ENCODE data around the gene ITPR2. TPM values are rescaled to one million over a fixed set of nuclear protein-coding genes. Genes with fewer than 3 reads are reported as not detected.

Gene ITPR2
- total RNA-seq, 1 donor from 2014 or later, result 15.8 TPM

DNA sequence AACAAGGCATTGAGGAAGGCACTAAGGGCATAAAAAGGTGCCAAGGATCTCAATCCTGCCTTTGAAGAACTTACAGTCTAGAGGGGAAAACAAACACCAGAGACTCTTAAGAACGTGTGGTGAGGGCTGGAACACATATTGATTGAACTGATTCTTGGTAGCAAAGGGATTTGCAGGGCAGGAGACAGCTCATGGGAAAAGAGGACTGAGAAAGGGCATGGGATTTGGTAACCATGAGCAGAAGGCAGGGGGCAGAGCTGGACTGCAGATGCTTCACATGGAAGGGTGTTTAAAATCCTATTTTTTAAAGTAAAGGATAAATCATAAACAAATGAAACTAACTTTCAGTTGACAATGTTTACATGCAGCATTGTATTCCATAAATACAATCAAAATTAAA, 203.1 kb downstream of the ITPR2 start:
- no peaks in the 10 kb centered on the region for H3K27me3 ChIP-seq (ENCODE audit: low read depth)
- H3K36me3 ChIP-seq, result peaks cover 25% of the 10 kb centered on the region
- TF ChIP-seq, protein P1, sequence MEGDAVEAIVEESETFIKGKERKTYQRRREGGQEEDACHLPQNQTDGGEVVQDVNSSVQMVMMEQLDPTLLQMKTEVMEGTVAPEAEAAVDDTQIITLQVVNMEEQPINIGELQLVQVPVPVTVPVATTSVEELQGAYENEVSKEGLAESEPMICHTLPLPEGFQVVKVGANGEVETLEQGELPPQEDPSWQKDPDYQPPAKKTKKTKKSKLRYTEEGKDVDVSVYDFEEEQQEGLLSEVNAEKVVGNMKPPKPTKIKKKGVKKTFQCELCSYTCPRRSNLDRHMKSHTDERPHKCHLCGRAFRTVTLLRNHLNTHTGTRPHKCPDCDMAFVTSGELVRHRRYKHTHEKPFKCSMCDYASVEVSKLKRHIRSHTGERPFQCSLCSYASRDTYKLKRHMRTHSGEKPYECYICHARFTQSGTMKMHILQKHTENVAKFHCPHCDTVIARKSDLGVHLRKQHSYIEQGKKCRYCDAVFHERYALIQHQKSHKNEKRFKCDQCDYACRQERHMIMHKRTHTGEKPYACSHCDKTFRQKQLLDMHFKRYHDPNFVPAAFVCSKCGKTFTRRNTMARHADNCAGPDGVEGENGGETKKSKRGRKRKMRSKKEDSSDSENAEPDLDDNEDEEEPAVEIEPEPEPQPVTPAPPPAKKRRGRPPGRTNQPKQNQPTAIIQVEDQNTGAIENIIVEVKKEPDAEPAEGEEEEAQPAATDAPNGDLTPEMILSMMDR (IDR thresholded peaks at IDR 0.05; ENCODE audit: borderline replicate concordance), result peak; percentile 25
- H3K9me3 ChIP-seq (replicated peaks), result no peaks in the 10 kb centered on the region
- H3K4me1 ChIP-seq, result peaks cover 10% of the 10 kb centered on the region
- DNase-seq, result no peak
- H3K27ac ChIP-seq (replicated peaks), result no peak overlapping the region
- no peak overlapping the region for H3K4me3 ChIP-seq
- intact Hi-C loops (cut with micrococcal nuclease), result no loop called here

DNA sequence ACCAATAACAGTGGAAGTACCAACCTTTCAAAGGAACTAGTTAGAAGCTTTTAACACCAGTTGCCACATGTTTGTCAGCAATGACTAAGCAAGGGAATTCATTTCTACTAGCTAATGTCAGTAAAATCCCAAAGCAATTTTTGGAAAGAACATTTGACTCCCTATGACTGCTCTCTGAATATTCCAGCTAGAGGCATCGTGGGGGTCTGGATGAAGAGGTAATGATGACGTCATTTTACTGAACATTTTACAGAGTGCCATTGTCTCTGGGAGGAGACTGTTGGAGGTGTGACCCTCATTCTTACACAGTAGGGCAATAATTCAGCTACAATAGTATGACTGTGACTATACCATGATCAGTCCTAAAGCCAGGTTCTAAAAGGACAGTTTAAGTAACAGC, 204.8 kb downstream of the ITPR2 start:
- peaks cover 25% of the 10 kb centered on the region for H3K36me3 ChIP-seq
- no peaks in the 10 kb centered on the region for H3K9me3 ChIP-seq (replicated peaks)
- TF ChIP-seq, protein P1 (IDR thresholded peaks at IDR 0.05; ENCODE audit: borderline replicate concordance), result no peak
- intact Hi-C loops (cut with micrococcal nuclease), result no loop called here
- H3K27ac ChIP-seq (replicated peaks), result no peak overlapping the region
- no peaks in the 10 kb centered on the region for H3K27me3 ChIP-seq (ENCODE audit: low read depth)
- H3K4me3 ChIP-seq, result no peak overlapping the region
- peaks cover 10% of the 10 kb centered on the region for H3K4me1 ChIP-seq
- DNase-seq, result no peak

DNA sequence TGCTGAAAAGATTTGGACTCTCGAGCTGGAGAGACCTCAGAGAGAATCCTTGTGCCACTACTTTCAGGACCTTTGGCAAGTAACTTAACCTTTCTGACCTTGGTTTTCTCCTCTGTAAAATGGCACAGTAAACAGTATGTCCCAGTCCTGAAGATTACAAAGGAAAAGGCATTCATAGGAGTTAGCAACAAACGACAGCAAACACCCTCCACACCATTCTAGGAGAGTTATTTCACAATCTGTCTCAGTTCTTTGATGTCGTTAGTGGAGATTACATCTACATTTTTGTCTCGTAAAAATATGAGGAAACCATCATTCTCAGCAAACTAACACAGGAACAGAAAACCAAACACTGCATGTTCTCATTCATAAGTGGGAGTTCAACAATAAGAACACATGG, 205.7 kb downstream of the ITPR2 start:
- no peaks in the 10 kb centered on the region for H3K27me3 ChIP-seq (ENCODE audit: low read depth)
- DNase-seq, result no peak

DNA sequence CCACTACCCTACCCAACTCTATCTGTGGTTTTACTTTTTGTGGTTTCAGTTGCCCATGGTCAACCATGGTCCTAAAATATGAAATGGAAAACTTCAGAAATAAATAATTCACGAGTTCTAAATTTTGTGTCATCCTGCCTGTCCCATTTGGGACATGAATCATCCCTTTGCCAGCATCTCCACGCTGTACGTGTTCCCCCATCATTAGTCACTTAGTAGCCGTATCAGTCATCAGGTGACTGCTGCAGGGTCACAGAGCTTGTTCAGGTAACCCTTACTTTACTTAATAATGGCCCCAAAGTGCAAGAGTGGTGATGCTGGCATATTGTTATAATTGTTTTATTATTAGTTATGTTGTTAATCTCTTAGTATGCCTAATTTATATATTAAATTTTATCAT, 209.9 kb downstream of the ITPR2 start:
- intact Hi-C loops (cut with micrococcal nuclease), result no loop called here

More for the DNA sequence above, 205.7 kb downstream of the ITPR2 start:
- H3K9me3 ChIP-seq (replicated peaks), result no peaks in the 10 kb centered on the region
- H3K4me1 ChIP-seq, result peaks cover 10% of the 10 kb centered on the region
- H3K27ac ChIP-seq (replicated peaks), result no peak overlapping the region
- H3K36me3 ChIP-seq, result peaks cover 30% of the 10 kb centered on the region
- intact Hi-C loops (cut with micrococcal nuclease), result no loop called here
- TF ChIP-seq, protein P1 (IDR thresholded peaks at IDR 0.05; ENCODE audit: borderline replicate concordance), result no peak
- no peak overlapping the region for H3K4me3 ChIP-seq

DNA sequence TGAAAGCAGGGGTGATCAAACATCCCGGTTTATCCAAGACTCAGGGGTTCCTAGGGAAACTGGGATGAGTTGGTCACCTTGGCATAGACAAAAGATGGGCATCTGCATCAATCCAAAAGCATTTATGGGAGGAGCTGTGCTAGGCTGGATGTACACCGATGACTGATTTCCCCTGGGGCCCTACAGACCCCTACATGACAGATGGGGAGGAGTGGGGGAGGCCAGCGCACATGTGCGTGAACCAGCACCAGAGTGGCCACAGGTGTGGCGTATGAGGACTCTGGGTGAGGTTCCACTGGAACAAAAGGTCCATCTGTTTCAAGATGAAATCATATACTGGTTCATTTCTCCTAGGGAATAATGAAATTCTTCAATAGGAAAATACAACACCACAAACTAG, 210.4 kb downstream of the ITPR2 start:
- H3K4me1 ChIP-seq, result peaks cover 8% of the 10 kb centered on the region
- intact Hi-C loops (cut with micrococcal nuclease), result no loop called here
- H3K27ac ChIP-seq (replicated peaks), result no peak overlapping the region
- DNase-seq, result no peak
- H3K27me3 ChIP-seq (ENCODE audit: low read depth), result no peaks in the 10 kb centered on the region
- H3K36me3 ChIP-seq, result peaks cover 55% of the 10 kb centered on the region
- TF ChIP-seq, protein P1 (IDR thresholded peaks at IDR 0.05; ENCODE audit: borderline replicate concordance), result no peak
- H3K4me3 ChIP-seq, result no peak overlapping the region
- no peaks in the 10 kb centered on the region for H3K9me3 ChIP-seq (replicated peaks)

More for the DNA sequence above, 209.9 kb downstream of the ITPR2 start:
- Histone ChIP-seq H3K27me3 (ENCODE audit: low read depth) (no peaks in the 10 kb centered on the region), H3K36me3 (peaks cover 59% of the 10 kb centered on the region), H3K27ac (replicated peaks) (no peak overlapping the region), H3K4me1 (peaks cover 8% of the 10 kb centered on the region), H3K4me3 (no peak overlapping the region), H3K9me3 (replicated peaks) (no peaks in the 10 kb centered on the region)
- TF ChIP-seq, protein P1 (IDR thresholded peaks at IDR 0.05; ENCODE audit: borderline replicate concordance), result no peak
- no peak for DNase-seq

DNA sequence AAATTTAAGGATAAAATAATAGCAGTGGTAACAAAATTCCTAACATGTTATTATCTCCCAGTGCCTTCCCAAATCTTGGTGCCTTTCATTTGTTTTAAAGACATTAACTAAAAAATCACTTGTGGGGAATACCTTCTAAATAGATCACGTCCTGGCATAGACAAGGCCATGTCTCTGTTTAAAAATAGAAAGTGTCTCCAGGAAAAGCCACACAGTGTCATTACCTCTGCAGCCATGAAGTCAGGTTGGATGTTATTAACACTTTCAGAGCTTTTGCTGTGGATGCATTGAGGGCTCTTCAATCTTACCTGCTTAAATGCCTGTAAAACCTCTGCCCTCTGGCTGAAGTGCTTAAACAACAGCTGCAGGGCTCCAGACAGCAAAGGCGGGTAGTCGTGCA, 211.1 kb downstream of the ITPR2 start:
- intact Hi-C loops (cut with micrococcal nuclease), result no loop called here
- DNase-seq, result no peak
- Histone ChIP-seq H3K36me3 (peaks cover 48% of the 10 kb centered on the region), H3K9me3 (replicated peaks) (no peaks in the 10 kb centered on the region), H3K4me3 (no peak overlapping the region), H3K27me3 (ENCODE audit: low read depth) (no peaks in the 10 kb centered on the region), H3K27ac (replicated peaks) (no peak overlapping the region), H3K4me1 (peaks cover 8% of the 10 kb centered on the region)
- TF ChIP-seq, protein P1 (IDR thresholded peaks at IDR 0.05; ENCODE audit: borderline replicate concordance), result no peak
